ENCODE measurements around the gene LHFPL3.

Gene LHFPL3

DNA sequence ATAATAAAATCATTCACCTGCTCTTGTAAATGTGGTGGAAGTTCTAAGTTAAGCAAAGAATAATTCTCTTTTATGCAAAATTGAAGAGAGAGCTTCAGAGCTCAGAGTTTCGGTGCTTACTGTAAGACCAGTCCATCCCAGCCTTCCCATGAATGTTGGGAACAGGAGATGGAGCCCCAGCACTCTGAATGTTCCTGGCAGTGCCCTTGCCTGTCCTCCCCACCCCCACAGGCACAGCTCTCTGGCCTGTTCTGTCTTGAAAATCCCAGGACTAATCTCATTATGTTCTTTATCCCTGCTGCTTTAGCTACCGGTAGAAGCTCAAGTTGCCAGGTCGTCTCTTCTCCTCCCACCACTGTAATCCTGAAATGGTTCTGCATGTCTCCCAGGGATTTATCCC is 29.1 kb upstream of the LHFPL3 start:
- no peak overlapping the region for H3K4me3 ChIP-seq (ENCODE audit: low read depth, low read length, poor library complexity, severe bottlenecking)
- no peaks in the 10 kb centered on the region for H3K27me3 ChIP-seq (ENCODE audit: insufficient read depth, low read length)
- no peak overlapping the region for H3K27ac ChIP-seq (ENCODE audit: low read depth, low read length, poor library complexity, severe bottlenecking)
- H3K9me3 ChIP-seq (ENCODE audit: low read length), result no peaks in the 10 kb centered on the region
- no peaks in the 10 kb centered on the region for H3K4me1 ChIP-seq (ENCODE audit: insufficient read depth, low read length, severe bottlenecking)
- no peaks in the 10 kb centered on the region for H4K20me1 ChIP-seq (ENCODE audit: insufficient read depth, low read length)
- H3K79me2 ChIP-seq (ENCODE audit: insufficient read depth, low read length), result no peaks in the 10 kb centered on the region
- H3F3A ChIP-seq (ENCODE audit: insufficient read depth, low read length), result no peaks in the 10 kb centered on the region
- H3K4me2 ChIP-seq (ENCODE audit: low read length), result no peak overlapping the region
- no peaks in the 10 kb centered on the region for H3K36me3 ChIP-seq (ENCODE audit: insufficient read depth, low read length)
- no peak overlapping the region for H2AFZ ChIP-seq (ENCODE audit: low read length)
- H3K9me2 ChIP-seq (ENCODE audit: low read depth, low read length), result no peaks in the 10 kb centered on the region
- H3K9ac ChIP-seq (ENCODE audit: low read length), result no peak overlapping the region
- TF ChIP-seq EZH2 (IDR thresholded peaks at IDR 0.05; ENCODE audit: borderline replicate concordance, low read length), result no peak
- TF ChIP-seq, protein P1, sequence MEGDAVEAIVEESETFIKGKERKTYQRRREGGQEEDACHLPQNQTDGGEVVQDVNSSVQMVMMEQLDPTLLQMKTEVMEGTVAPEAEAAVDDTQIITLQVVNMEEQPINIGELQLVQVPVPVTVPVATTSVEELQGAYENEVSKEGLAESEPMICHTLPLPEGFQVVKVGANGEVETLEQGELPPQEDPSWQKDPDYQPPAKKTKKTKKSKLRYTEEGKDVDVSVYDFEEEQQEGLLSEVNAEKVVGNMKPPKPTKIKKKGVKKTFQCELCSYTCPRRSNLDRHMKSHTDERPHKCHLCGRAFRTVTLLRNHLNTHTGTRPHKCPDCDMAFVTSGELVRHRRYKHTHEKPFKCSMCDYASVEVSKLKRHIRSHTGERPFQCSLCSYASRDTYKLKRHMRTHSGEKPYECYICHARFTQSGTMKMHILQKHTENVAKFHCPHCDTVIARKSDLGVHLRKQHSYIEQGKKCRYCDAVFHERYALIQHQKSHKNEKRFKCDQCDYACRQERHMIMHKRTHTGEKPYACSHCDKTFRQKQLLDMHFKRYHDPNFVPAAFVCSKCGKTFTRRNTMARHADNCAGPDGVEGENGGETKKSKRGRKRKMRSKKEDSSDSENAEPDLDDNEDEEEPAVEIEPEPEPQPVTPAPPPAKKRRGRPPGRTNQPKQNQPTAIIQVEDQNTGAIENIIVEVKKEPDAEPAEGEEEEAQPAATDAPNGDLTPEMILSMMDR (IDR thresholded peaks at IDR 0.05; ENCODE audit: low read length), result no peak

DNA sequence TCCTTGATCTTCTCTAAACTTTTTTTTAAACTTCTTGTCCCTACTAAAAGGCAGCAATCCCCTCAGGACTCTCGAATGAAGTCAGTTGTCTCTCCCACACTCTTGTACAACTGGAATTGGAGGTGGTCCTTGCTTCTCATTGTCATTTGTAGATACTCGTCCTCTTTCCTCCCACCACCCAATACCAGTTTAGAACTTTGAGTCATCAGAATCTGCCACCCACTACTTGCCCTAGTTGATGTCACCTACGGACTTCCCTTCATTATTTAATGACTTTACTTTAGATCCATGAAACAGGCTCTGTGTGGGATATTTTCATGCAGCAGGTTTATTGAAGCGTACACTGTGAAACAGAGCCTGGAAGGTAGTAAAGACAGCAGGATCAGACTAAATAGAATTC is 28.6 kb upstream of the LHFPL3 start:
- H3K4me1 ChIP-seq (ENCODE audit: insufficient read depth, low read length, severe bottlenecking), result no peaks in the 10 kb centered on the region
- H3K4me3 ChIP-seq (ENCODE audit: low read depth, low read length, poor library complexity, severe bottlenecking), result no peak overlapping the region
- no peak overlapping the region for H3K9ac ChIP-seq (ENCODE audit: low read length)
- no peak overlapping the region for H3K4me2 ChIP-seq (ENCODE audit: low read length)
- H3K27ac ChIP-seq (ENCODE audit: low read depth, low read length, poor library complexity, severe bottlenecking), result no peak overlapping the region
- no peaks in the 10 kb centered on the region for H3K27me3 ChIP-seq (ENCODE audit: insufficient read depth, low read length)
- H3K36me3 ChIP-seq (ENCODE audit: insufficient read depth, low read length), result no peaks in the 10 kb centered on the region
- TF ChIP-seq, protein P1 (IDR thresholded peaks at IDR 0.05; ENCODE audit: low read length), result no peak
- TF ChIP-seq EZH2 (IDR thresholded peaks at IDR 0.05; ENCODE audit: borderline replicate concordance, low read length), result no peak
- no peaks in the 10 kb centered on the region for H4K20me1 ChIP-seq (ENCODE audit: insufficient read depth, low read length)
- H3K79me2 ChIP-seq (ENCODE audit: insufficient read depth, low read length), result no peaks in the 10 kb centered on the region
- H2AFZ ChIP-seq (ENCODE audit: low read length), result no peak overlapping the region
- no peaks in the 10 kb centered on the region for H3F3A ChIP-seq (ENCODE audit: insufficient read depth, low read length)
- H3K9me2 ChIP-seq (ENCODE audit: low read depth, low read length), result no peaks in the 10 kb centered on the region
- no peaks in the 10 kb centered on the region for H3K9me3 ChIP-seq (ENCODE audit: low read length)

GRCh38 chr7:104306793-104307192 is 21.6 kb upstream of the LHFPL3 start:
- H3F3A ChIP-seq (ENCODE audit: insufficient read depth, low read length), result no peaks in the 10 kb centered on the region
- H3K4me1 ChIP-seq (ENCODE audit: insufficient read depth, low read length, severe bottlenecking), result no peaks in the 10 kb centered on the region

More at GRCh38 chr7:104306793-104307192, 21.6 kb upstream of the LHFPL3 start:
- TF ChIP-seq, protein P1 (IDR thresholded peaks at IDR 0.05; ENCODE audit: low read length), result no peak
- TF ChIP-seq EZH2 (IDR thresholded peaks at IDR 0.05; ENCODE audit: borderline replicate concordance, low read length), result no peak
- no peaks in the 10 kb centered on the region for H4K20me1 ChIP-seq (ENCODE audit: insufficient read depth, low read length)
- H3K9me2 ChIP-seq (ENCODE audit: low read depth, low read length), result no peaks in the 10 kb centered on the region
- H3K27ac ChIP-seq (ENCODE audit: low read depth, low read length, poor library complexity, severe bottlenecking), result no peak overlapping the region
- no peak overlapping the region for H3K4me3 ChIP-seq (ENCODE audit: low read depth, low read length, poor library complexity, severe bottlenecking)
- no peaks in the 10 kb centered on the region for H3K36me3 ChIP-seq (ENCODE audit: insufficient read depth, low read length)
- no peaks in the 10 kb centered on the region for H3K9me3 ChIP-seq (ENCODE audit: low read length)
- H3K4me2 ChIP-seq (ENCODE audit: low read length), result no peak overlapping the region
- H3K9ac ChIP-seq (ENCODE audit: low read length), result no peak overlapping the region
- no peaks in the 10 kb centered on the region for H3K27me3 ChIP-seq (ENCODE audit: insufficient read depth, low read length)
- no peak overlapping the region for H2AFZ ChIP-seq (ENCODE audit: low read length)
- H3K79me2 ChIP-seq (ENCODE audit: insufficient read depth, low read length), result no peaks in the 10 kb centered on the region

Data from OCI-LY1 (cell line).